Measurements from ENCODE around the gene FKBP5.

Gene FKBP5

GRCh38 chr6:35716798-35717197 lies 28.1 kb upstream of the FKBP5 start:
- no peak overlapping the region for H4K5ac ChIP-seq (ENCODE audit: low read length)
- no peak overlapping the region for H2BK15ac ChIP-seq (replicated peaks; ENCODE audit: low read depth)
- H3K23ac ChIP-seq (ENCODE audit: low read length) = no peak overlapping the region
- no peak overlapping the region for H3K4me2 ChIP-seq (ENCODE audit: low read length)
- no CpG with 5 or more reads among the region's 2 CpGs for WGBS (ENCODE audit: extremely low coverage, insufficient coverage, low lambda C conversion rate)
- H3K4ac ChIP-seq (ENCODE audit: low read depth, low read length) = no peak overlapping the region
- H4K8ac ChIP-seq (ENCODE audit: low read depth, low read length) = no peak overlapping the region
- H2BK120ac ChIP-seq (ENCODE audit: low read depth, low read length) = no peak overlapping the region
- no peak overlapping the region for H3K56ac ChIP-seq (ENCODE audit: low read length)
- no peaks in the 10 kb centered on the region for H3K27me3 ChIP-seq (ENCODE audit: insufficient read depth, low read length, poor library complexity)
- no peak overlapping the region for H3K18ac ChIP-seq (ENCODE audit: low read length)
- H3K9ac ChIP-seq (ENCODE audit: low read length) = no peak overlapping the region
- no peaks in the 10 kb centered on the region for H3K36me3 ChIP-seq (ENCODE audit: control insufficient read depth, insufficient read depth, low read length)
- DNase-seq = no peak
- no peaks in the 10 kb centered on the region for H3K79me1 ChIP-seq (ENCODE audit: low read length)
- no peak overlapping the region for H3K4me3 ChIP-seq (ENCODE audit: low read length)
- no peak overlapping the region for H2AK5ac ChIP-seq (ENCODE audit: low read length)
- H3K27ac ChIP-seq (ENCODE audit: low read depth, low read length) = no peak overlapping the region
- H3K79me2 ChIP-seq (ENCODE audit: control insufficient read depth, insufficient read depth, low read length) = no peaks in the 10 kb centered on the region
- H2BK5ac ChIP-seq (ENCODE audit: low read length) = no peak overlapping the region
- peaks cover 7% of the 10 kb centered on the region for H3K4me1 ChIP-seq (ENCODE audit: control insufficient read depth, low read depth, low read length)

- Histone ChIP-seq H2BK15ac (replicated peaks; ENCODE audit: low read depth) (no peak overlapping the region), H3K23ac (ENCODE audit: low read length) (no peak overlapping the region), H3K79me1 (ENCODE audit: low read length) (no peaks in the 10 kb centered on the region), H3K79me2 (ENCODE audit: control insufficient read depth, insufficient read depth, low read length) (no peaks in the 10 kb centered on the region), H4K8ac (ENCODE audit: low read depth, low read length) (no peak overlapping the region), H3K4ac (ENCODE audit: low read depth, low read length) (no peak overlapping the region), H3K18ac (ENCODE audit: low read length) (no peak overlapping the region), H3K4me3 (ENCODE audit: low read length) (no peak overlapping the region), H2BK5ac (ENCODE audit: low read length) (no peak overlapping the region), H3K56ac (ENCODE audit: low read length) (no peak overlapping the region), H3K27ac (ENCODE audit: low read depth, low read length) (no peak overlapping the region), H3K4me1 (ENCODE audit: control insufficient read depth, low read depth, low read length) (no peaks in the 10 kb centered on the region), H2AK5ac (ENCODE audit: low read length) (no peak overlapping the region), H4K5ac (ENCODE audit: low read length) (no peak overlapping the region), H3K36me3 (ENCODE audit: control insufficient read depth, insufficient read depth, low read length) (no peaks in the 10 kb centered on the region), H3K27me3 (ENCODE audit: insufficient read depth, low read length, poor library complexity) (no peaks in the 10 kb centered on the region), H3K4me2 (ENCODE audit: low read length) (no peak overlapping the region), H3K9ac (ENCODE audit: low read length) (no peak overlapping the region), H2BK120ac (ENCODE audit: low read depth, low read length) (no peak overlapping the region)
- no peak for DNase-seq
- no CpG with 5 or more reads among the region's 7 CpGs for WGBS (ENCODE audit: extremely low coverage, insufficient coverage, low lambda C conversion rate)
These were observed 24.5 kb upstream of the FKBP5 start for GRCh38 chr6:35713006-35713767.

GRCh38 chr6:35711731-35712130 lies 23.0 kb upstream of the FKBP5 start:
- H2BK5ac ChIP-seq (ENCODE audit: low read length) = no peak overlapping the region
- H3K79me2 ChIP-seq (ENCODE audit: control insufficient read depth, insufficient read depth, low read length) = no peaks in the 10 kb centered on the region
- no peaks in the 10 kb centered on the region for H3K27me3 ChIP-seq (ENCODE audit: insufficient read depth, low read length, poor library complexity)
- no CpG with 5 or more reads among the region's 7 CpGs for WGBS (ENCODE audit: extremely low coverage, insufficient coverage, low lambda C conversion rate)
- no peak overlapping the region for H2BK15ac ChIP-seq (replicated peaks; ENCODE audit: low read depth)
- H4K5ac ChIP-seq (ENCODE audit: low read length) = no peak overlapping the region
- H4K8ac ChIP-seq (ENCODE audit: low read depth, low read length) = no peak overlapping the region
- no peaks in the 10 kb centered on the region for H3K36me3 ChIP-seq (ENCODE audit: control insufficient read depth, insufficient read depth, low read length)
- H3K27ac ChIP-seq (ENCODE audit: low read depth, low read length) = no peak overlapping the region
- no peaks in the 10 kb centered on the region for H3K79me1 ChIP-seq (ENCODE audit: low read length)
- DNase-seq = no peak
- H3K4ac ChIP-seq (ENCODE audit: low read depth, low read length) = no peak overlapping the region
- no peak overlapping the region for H3K23ac ChIP-seq (ENCODE audit: low read length)
- H3K18ac ChIP-seq (ENCODE audit: low read length) = no peak overlapping the region
- H3K4me1 ChIP-seq (ENCODE audit: control insufficient read depth, low read depth, low read length) = no peaks in the 10 kb centered on the region
- H3K4me3 ChIP-seq (ENCODE audit: low read length) = no peak overlapping the region
- H3K56ac ChIP-seq (ENCODE audit: low read length) = no peak overlapping the region
- no peak overlapping the region for H3K4me2 ChIP-seq (ENCODE audit: low read length)
- no peak overlapping the region for H3K9ac ChIP-seq (ENCODE audit: low read length)
- no peak overlapping the region for H2BK120ac ChIP-seq (ENCODE audit: low read depth, low read length)
- no peak overlapping the region for H2AK5ac ChIP-seq (ENCODE audit: low read length)

GRCh38 chr6:35710241-35710847 lies 21.6 kb upstream of the FKBP5 start:
- Histone ChIP-seq H3K4me3 (ENCODE audit: low read length) (no peak overlapping the region), H3K27me3 (ENCODE audit: insufficient read depth, low read length, poor library complexity) (no peaks in the 10 kb centered on the region), H3K79me2 (ENCODE audit: control insufficient read depth, insufficient read depth, low read length) (no peaks in the 10 kb centered on the region), H3K36me3 (ENCODE audit: control insufficient read depth, insufficient read depth, low read length) (no peaks in the 10 kb centered on the region), H2AK5ac (ENCODE audit: low read length) (no peak overlapping the region), H3K27ac (ENCODE audit: low read depth, low read length) (no peak overlapping the region), H4K8ac (ENCODE audit: low read depth, low read length) (no peak overlapping the region), H2BK5ac (ENCODE audit: low read length) (no peak overlapping the region), H3K4me1 (ENCODE audit: control insufficient read depth, low read depth, low read length) (no peaks in the 10 kb centered on the region), H3K18ac (ENCODE audit: low read length) (no peak overlapping the region), H2BK120ac (ENCODE audit: low read depth, low read length) (no peak overlapping the region), H3K56ac (ENCODE audit: low read length) (no peak overlapping the region), H3K4me2 (ENCODE audit: low read length) (no peak overlapping the region), H3K9ac (ENCODE audit: low read length) (no peak overlapping the region), H3K23ac (ENCODE audit: low read length) (no peak overlapping the region), H3K4ac (ENCODE audit: low read depth, low read length) (no peak overlapping the region), H2BK15ac (replicated peaks; ENCODE audit: low read depth) (no peak overlapping the region), H3K79me1 (ENCODE audit: low read length) (no peaks in the 10 kb centered on the region), H4K5ac (ENCODE audit: low read length) (no peak overlapping the region)
- DNase-seq = no peak
- no CpG with 5 or more reads among the region's 4 CpGs for WGBS (ENCODE audit: extremely low coverage, insufficient coverage, low lambda C conversion rate)

- no peak for DNase-seq
These were observed 19.9 kb upstream of the FKBP5 start for GRCh38 chr6:35708585-35708984.

More at GRCh38 chr6:35708585-35708984, 19.9 kb upstream of the FKBP5 start:
- no peak overlapping the region for H2BK15ac ChIP-seq (replicated peaks; ENCODE audit: low read depth)
- H2BK5ac ChIP-seq (ENCODE audit: low read length) = no peak overlapping the region
- no peak overlapping the region for H3K27ac ChIP-seq (ENCODE audit: low read depth, low read length)
- H3K4me1 ChIP-seq (ENCODE audit: control insufficient read depth, low read depth, low read length) = no peaks in the 10 kb centered on the region
- no peak overlapping the region for H3K9ac ChIP-seq (ENCODE audit: low read length)
- no peak overlapping the region for H3K18ac ChIP-seq (ENCODE audit: low read length)
- H3K4me2 ChIP-seq (ENCODE audit: low read length) = no peak overlapping the region
- H3K56ac ChIP-seq (ENCODE audit: low read length) = no peak overlapping the region
- H3K4ac ChIP-seq (ENCODE audit: low read depth, low read length) = no peak overlapping the region
- no peak overlapping the region for H3K23ac ChIP-seq (ENCODE audit: low read length)
- no peaks in the 10 kb centered on the region for H3K27me3 ChIP-seq (ENCODE audit: insufficient read depth, low read length, poor library complexity)
- no peak overlapping the region for H2AK5ac ChIP-seq (ENCODE audit: low read length)
- H3K79me2 ChIP-seq (ENCODE audit: control insufficient read depth, insufficient read depth, low read length) = no peaks in the 10 kb centered on the region
- H3K36me3 ChIP-seq (ENCODE audit: control insufficient read depth, insufficient read depth, low read length) = no peaks in the 10 kb centered on the region
- H4K8ac ChIP-seq (ENCODE audit: low read depth, low read length) = no peak overlapping the region
- H3K79me1 ChIP-seq (ENCODE audit: low read length) = no peaks in the 10 kb centered on the region
- no peak overlapping the region for H2BK120ac ChIP-seq (ENCODE audit: low read depth, low read length)
- H3K4me3 ChIP-seq (ENCODE audit: low read length) = no peak overlapping the region
- H4K5ac ChIP-seq (ENCODE audit: low read length) = no peak overlapping the region
